ENCODE results near the gene KCNC1. TPM values are rescaled to one million over a fixed set of nuclear protein-coding genes. Genes with fewer than 3 reads are reported as not detected.

Gene KCNC1
- total and polyA plus RNA-seq, 7 donors, result 0.36 to 1.9 (median 0.48) TPM; not detected in 3

GRCh38 chr11:17740649-17741235 is 6.2 kb downstream of the KCNC1 start:
- no peaks in the 10 kb centered on the region for H3K36me3 ChIP-seq
- intact Hi-C loops (cut with DNase I), result no loop called here
- H3K9me3 ChIP-seq, result no peaks in the 10 kb centered on the region
- H3K4me3 ChIP-seq, result no peak overlapping the region
- TF ChIP-seq, protein P1, sequence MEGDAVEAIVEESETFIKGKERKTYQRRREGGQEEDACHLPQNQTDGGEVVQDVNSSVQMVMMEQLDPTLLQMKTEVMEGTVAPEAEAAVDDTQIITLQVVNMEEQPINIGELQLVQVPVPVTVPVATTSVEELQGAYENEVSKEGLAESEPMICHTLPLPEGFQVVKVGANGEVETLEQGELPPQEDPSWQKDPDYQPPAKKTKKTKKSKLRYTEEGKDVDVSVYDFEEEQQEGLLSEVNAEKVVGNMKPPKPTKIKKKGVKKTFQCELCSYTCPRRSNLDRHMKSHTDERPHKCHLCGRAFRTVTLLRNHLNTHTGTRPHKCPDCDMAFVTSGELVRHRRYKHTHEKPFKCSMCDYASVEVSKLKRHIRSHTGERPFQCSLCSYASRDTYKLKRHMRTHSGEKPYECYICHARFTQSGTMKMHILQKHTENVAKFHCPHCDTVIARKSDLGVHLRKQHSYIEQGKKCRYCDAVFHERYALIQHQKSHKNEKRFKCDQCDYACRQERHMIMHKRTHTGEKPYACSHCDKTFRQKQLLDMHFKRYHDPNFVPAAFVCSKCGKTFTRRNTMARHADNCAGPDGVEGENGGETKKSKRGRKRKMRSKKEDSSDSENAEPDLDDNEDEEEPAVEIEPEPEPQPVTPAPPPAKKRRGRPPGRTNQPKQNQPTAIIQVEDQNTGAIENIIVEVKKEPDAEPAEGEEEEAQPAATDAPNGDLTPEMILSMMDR (IDR thresholded peaks at IDR 0.05), result no peak
- TF ChIP-seq POLR2A (IDR thresholded peaks at IDR 0.05) (no peak), POLR2AphosphoS5 (IDR thresholded peaks at IDR 0.05) (no peak), EP300 (IDR thresholded peaks at IDR 0.05) (no peak)
- H3K27ac ChIP-seq, result no peak overlapping the region
- peaks cover 31 to 66% (median 57%) of the 10 kb centered on the region in 3 donors for H3K27me3 ChIP-seq
- H3K4me1 ChIP-seq, result peaks cover 0 to 9% (median 6%) of the 10 kb centered on the region in 4 donors
- WGBS, 2 donors, result 57 to 68% methylated on average over 7 of the region's 7 CpGs
- DNase-seq, result peak; percentile 57

DNA sequence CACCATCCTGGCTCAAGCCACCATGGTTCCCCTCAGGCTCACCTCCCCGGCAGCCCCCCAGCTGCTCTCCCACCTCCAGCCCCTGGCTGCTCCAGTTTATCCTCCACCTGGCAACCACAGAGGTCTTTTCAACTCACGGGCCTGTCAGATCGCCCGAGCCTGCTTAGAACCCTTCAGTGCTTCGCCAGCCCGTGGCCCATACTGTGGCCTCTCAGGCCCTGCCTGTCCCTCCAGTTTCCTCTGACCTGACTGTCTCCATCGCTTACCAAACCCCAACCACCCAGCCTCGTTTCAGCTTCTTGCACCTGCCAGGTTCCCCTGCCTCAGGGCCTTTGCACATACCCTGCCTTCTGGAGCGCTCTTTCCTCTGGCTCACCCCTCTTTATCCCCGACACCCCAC is 6.9 kb downstream of the KCNC1 start:
- Histone ChIP-seq H3K27me3 (peaks cover 24 to 59% (median 50%) of the 10 kb centered on the region in 3 donors), H3K36me3 (no peaks in the 10 kb centered on the region), H3K4me3 (no peak overlapping the region), H3K4me1 (peaks cover 0 to 1% (median under 1%) of the 10 kb centered on the region in 4 donors), H3K27ac (no peak overlapping the region), H3K9me3 (no peaks in the 10 kb centered on the region)
- intact Hi-C loops (cut with DNase I), result no loop called here
- DNase-seq, result peak; percentile 40
- no peak for TF ChIP-seq POLR2A (IDR thresholded peaks at IDR 0.05)
- TF ChIP-seq, protein P1 (IDR thresholded peaks at IDR 0.05), result no peak
- TF ChIP-seq EP300 (IDR thresholded peaks at IDR 0.05), result no peak
- no peak for TF ChIP-seq POLR2AphosphoS5 (IDR thresholded peaks at IDR 0.05)
- WGBS, 2 donors, result 86 to 88% methylated on average over 10 of the region's 10 CpGs

DNA sequence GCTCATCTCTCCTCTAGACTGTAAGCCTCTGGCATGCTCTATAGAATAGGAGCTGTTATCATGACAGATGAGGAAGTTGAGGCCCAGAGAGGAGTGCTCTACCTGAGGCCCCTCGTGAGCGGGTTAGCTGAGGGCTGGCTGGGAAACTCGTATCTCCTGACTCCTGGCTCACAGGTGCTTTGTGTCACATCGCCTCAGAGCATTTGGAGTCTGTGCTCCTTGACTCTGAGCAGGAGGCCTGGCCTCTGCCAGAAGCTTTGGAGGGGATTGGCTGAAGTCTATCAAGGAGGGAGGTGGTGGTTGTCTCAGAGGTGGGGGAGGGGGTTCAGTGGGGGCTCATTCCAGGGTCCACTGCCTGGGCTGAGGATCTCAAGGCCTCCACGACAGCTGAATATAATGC is 7.4 kb downstream of the KCNC1 start:
- Histone ChIP-seq H3K27ac (no peak overlapping the region), H3K27me3 (peaks cover 19 to 55% (median 44%) of the 10 kb centered on the region in 3 donors), H3K9me3 (no peaks in the 10 kb centered on the region), H3K36me3 (no peaks in the 10 kb centered on the region), H3K4me1 (no peaks in the 10 kb centered on the region), H3K4me3 (no peak overlapping the region)
- intact Hi-C loops (cut with DNase I), result no loop called here
- 77 to 85% methylated on average over 5 of the region's 5 CpGs for WGBS, 2 donors
- TF ChIP-seq POLR2AphosphoS5 (IDR thresholded peaks at IDR 0.05) (no peak), POLR2A (IDR thresholded peaks at IDR 0.05) (no peak), EP300 (IDR thresholded peaks at IDR 0.05) (no peak)
- TF ChIP-seq, protein P1 (IDR thresholded peaks at IDR 0.05), result no peak
- DNase-seq, result peak; percentile 19

DNA sequence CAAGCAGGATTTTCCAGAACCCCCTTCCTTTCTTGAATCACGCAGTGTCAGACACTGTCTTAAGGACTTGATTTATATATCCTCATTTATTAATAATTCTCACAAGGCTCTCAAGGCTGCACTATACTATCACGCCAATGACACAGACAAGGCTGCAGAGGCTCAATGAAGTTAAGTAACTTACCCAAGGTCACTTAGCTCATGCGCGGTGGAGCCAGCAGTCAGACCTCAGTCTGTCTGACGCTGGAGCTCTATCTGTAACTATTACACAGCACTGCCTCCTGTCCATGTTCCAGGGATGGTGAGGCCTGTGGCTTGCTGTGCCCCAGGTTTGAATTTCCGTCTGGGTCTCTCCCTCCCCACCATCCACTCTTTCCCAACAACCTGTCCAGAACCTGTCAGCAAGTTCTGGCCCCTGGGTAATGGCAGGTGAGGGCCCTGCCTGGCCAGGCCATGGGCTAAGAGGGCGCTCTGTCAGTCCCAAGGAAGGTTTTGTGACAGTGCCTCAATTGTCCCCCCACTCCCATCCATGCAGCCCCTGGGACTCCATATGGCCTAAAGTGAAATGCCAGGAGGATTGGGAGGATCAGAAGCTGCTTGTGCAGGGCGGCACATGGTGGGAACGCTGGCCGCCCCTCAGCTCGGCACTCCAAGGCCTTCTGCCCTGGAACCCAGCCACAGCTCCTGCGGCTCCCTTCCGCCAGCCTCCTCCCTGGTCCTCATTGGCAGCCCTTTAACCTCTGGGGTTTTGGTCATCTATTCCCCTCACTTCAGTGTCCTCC is 8.6 kb downstream of the KCNC1 start:
- intact Hi-C loops (cut with DNase I), result no loop called here
- Histone ChIP-seq H3K4me3 (no peak overlapping the region), H3K9me3 (no peaks in the 10 kb centered on the region), H3K27ac (no peak overlapping the region), H3K4me1 (no peaks in the 10 kb centered on the region), H3K36me3 (no peaks in the 10 kb centered on the region), H3K27me3 (peaks cover 7 to 49% (median 32%) of the 10 kb centered on the region in 3 donors)
- no peak for DNase-seq
- no peak for TF ChIP-seq POLR2A (IDR thresholded peaks at IDR 0.05)
- 83 to 91% methylated on average over 13 of the region's 13 CpGs for WGBS, 2 donors

- 79 to 80% methylated on average over 5 of the region's 5 CpGs for WGBS, 2 donors
- intact Hi-C loops (cut with DNase I), result no loop called here
- Histone ChIP-seq H3K4me1 (no peaks in the 10 kb centered on the region), H3K27ac (no peak overlapping the region), H3K36me3 (no peaks in the 10 kb centered on the region), H3K27me3 (peaks cover 2 to 43% (median 27%) of the 10 kb centered on the region in 3 donors), H3K9me3 (no peaks in the 10 kb centered on the region), H3K4me3 (no peak overlapping the region)
- peak; percentile 28 for DNase-seq
- TF ChIP-seq, protein P1 (IDR thresholded peaks at IDR 0.05), result no peak
- TF ChIP-seq POLR2AphosphoS5 (IDR thresholded peaks at IDR 0.05) (no peak), EP300 (IDR thresholded peaks at IDR 0.05) (no peak), POLR2A (IDR thresholded peaks at IDR 0.05) (no peak)
Observed at GRCh38 chr11:17743808-17744119, 9.2 kb downstream of the KCNC1 start.

Data from sigmoid colon (tissue), 7 donors.